ENCODE measurements around the gene MAD1L1. TPM values are rescaled to one million over a fixed set of nuclear protein-coding genes. Genes with fewer than 3 reads are reported as not detected.

Gene MAD1L1
- total and polyA plus RNA-seq, 2 donors (not counting 3 experiments of a cell fraction or from before 2014, with no cell fraction given): 34.1 to 42.3 TPM

- H3K27me3 ChIP-seq (ENCODE audit: control insufficient read depth in 2 of 2, insufficient read depth in 2 of 2, low read length in 2 of 2): no peaks in the 10 kb centered on the region
- ChIA-PET POLR2A (no interaction called here), CTCF (no interaction called here)
- intact Hi-C loops (cut with micrococcal nuclease): no loop called here
- no peaks in the 10 kb centered on the region for H3K9me3 ChIP-seq (replicated peaks; ENCODE audit: control insufficient read depth, insufficient read depth, low read length)
- H3K36me3 ChIP-seq (ENCODE audit: control insufficient read depth in 2 of 2, extremely low read depth in 1 of 2, insufficient read depth in 2 of 2, low read length in 2 of 2): peaks cover 0 to 3% of the 10 kb centered on the region in 2 experiments
- H2AFZ ChIP-seq (ENCODE audit: low read depth, low read length): no peak overlapping the region
- H4K20me1 ChIP-seq (replicated peaks; ENCODE audit: control insufficient read depth, extremely low read depth, insufficient read depth, low read length): no peaks in the 10 kb centered on the region
- TF ChIP-seq MAX (IDR thresholded peaks at IDR 0.05; ENCODE audit: insufficient read depth, insufficient read length): no peak
- TF ChIP-seq POLR2A (IDR thresholded peaks at IDR 0.05; ENCODE audit: low read depth, low read length): no peak
- TF ChIP-seq GATA2 (IDR thresholded peaks at IDR 0.05; ENCODE audit: insufficient read depth, insufficient read length, low read depth, low read length): no peak
- no peak for TF ChIP-seq EZH2 (IDR thresholded peaks at IDR 0.05; ENCODE audit: borderline replicate concordance, low read depth, low read length, severe bottlenecking)
- no peak for TF ChIP-seq MYC (IDR thresholded peaks at IDR 0.05; ENCODE audit: low read depth, low read length)
- TF ChIP-seq POLR2AphosphoS5 (IDR thresholded peaks at IDR 0.05; ENCODE audit: insufficient read depth, low read depth, low read length): no peak
- no peak for TF ChIP-seq CTCF (IDR thresholded peaks at IDR 0.05; ENCODE audit: extremely low read depth in 1 of 2, insufficient read depth in 1 of 2, low read depth in 1 of 2, low read length in 2 of 2)
- no peak for TF ChIP-seq JUN (IDR thresholded peaks at IDR 0.05; ENCODE audit: borderline replicate concordance, insufficient read depth, insufficient read length, low read depth)
- no peak for TF ChIP-seq FOS (IDR thresholded peaks at IDR 0.05; ENCODE audit: borderline replicate concordance, insufficient read depth, low read length)
- H3K27ac ChIP-seq (ENCODE audit: insufficient read depth, low read depth, low read length): no peak overlapping the region
- no peak overlapping the region for H3K9ac ChIP-seq (replicated peaks; ENCODE audit: extremely low read depth, insufficient read depth, low read length)
- H3K79me2 ChIP-seq (ENCODE audit: control insufficient read depth, insufficient read depth, low read length): no peaks in the 10 kb centered on the region
- no peak for FAIRE-seq
- H3K4me2 ChIP-seq (ENCODE audit: insufficient read depth, low read length): no peak overlapping the region
- dilution Hi-C loops (cut with MboI; ENCODE audit: extremely low pct_ligation_motif_present, low sequenced_read_pairs): no loop called here
- DNase-seq (ENCODE audit: low read depth, low spot score): peak; percentile 77
- H3K4me3 ChIP-seq (replicated peaks in 1 of 3; ENCODE audit: insufficient read depth in 1 of 3, low read depth in 1 of 3, low read length in 3 of 3): no peak overlapping the region
- no peaks in the 10 kb centered on the region for H3K9me1 ChIP-seq (replicated peaks; ENCODE audit: control insufficient read depth, extremely low read depth, insufficient read depth, low read length)
- BruUV-seq (replicated peaks): no TSS peak
- no peaks in the 10 kb centered on the region for H3K4me1 ChIP-seq (ENCODE audit: control insufficient read depth, extremely low read depth, insufficient read depth, low read length)
Observed at GRCh38 chr7:2172311-2173188, 60.2 kb downstream of the MAD1L1 start.
